HG02763 (cell line): ENCODE results near the gene NR2F6.

ENCODE experiments used
- ATAC-seq: cut with Tn5 transposase; IDR thresholded peaks from one replicate; pipeline ENCODE4 v1.9.1; 2021; ENCODE audit warnings: mild to moderate bottlenecking, moderate library complexity; ENCODE audit not compliant: unreplicated experiment

Gene NR2F6

GRCh38 chr19:17240062-17240752 is 5.5 kb downstream of the NR2F6 start:
- ATAC-seq = no peak

GRCh38 chr19:17237747-17238706 is 7.7 kb downstream of the NR2F6 start:
- no peak for ATAC-seq

GRCh38 chr19:17236811-17237543 is 8.7 kb downstream of the NR2F6 start:
- ATAC-seq = no peak

GRCh38 chr19:17235971-17236777 is 9.5 kb downstream of the NR2F6 start:
- no peak for ATAC-seq

GRCh38 chr19:17235300-17235970 is 10.3 kb downstream of the NR2F6 start:
- ATAC-seq = peak; percentile 69

- peak; percentile 11 for ATAC-seq
Observed at GRCh38 chr19:17234911-17235299, 10.8 kb downstream of the NR2F6 start.

- no peak for ATAC-seq
Observed at GRCh38 chr19:17232258-17232657, 13.5 kb downstream of the NR2F6 start.

- no peak for ATAC-seq
Observed at GRCh38 chr19:17229890-17230289, 15.8 kb downstream of the NR2F6 start.

GRCh38 chr19:17227798-17228367 is 17.8 kb downstream of the NR2F6 start:
- ATAC-seq = no peak

GRCh38 chr19:17226002-17226933 is 19.5 kb downstream of the NR2F6 start, which contains the start of gene OCEL1:
Gene OCEL1 (plus strand): TSS chr19:17226226. CDS start chr19:17226248, 22 bp downstream.
- ATAC-seq = peak; percentile 86

- no peak for ATAC-seq
Observed at GRCh38 chr19:17225053-17225452, 20.7 kb downstream of the NR2F6 start.

- ATAC-seq = no peak
Observed at GRCh38 chr19:17220207-17220758, 25.4 kb downstream of the NR2F6 start.

- ATAC-seq = no peak
Observed at GRCh38 chr19:17219286-17219685, 26.4 kb downstream of the NR2F6 start.

GRCh38 chr19:17216058-17216670 is 29.6 kb downstream of the NR2F6 start:
- ATAC-seq = no peak

- peak; percentile 78 for ATAC-seq
Observed at GRCh38 chr19:17215127-17215971, 30.4 kb downstream of the NR2F6 start, which contains the start of gene USE1. Gene USE1 (plus strand): TSS chr19:17215357. CDS start chr19:17215406, 49 bp downstream.

- ATAC-seq = no peak
Observed at GRCh38 chr19:17214508-17215126, 31.1 kb downstream of the NR2F6 start.
